Germinal center (tissue), 1 donor: ENCODE data around the gene OR52B2.

Experiments used
- DNase-seq: peaks from one replicate; pipeline ENCODE4 v3.0.0; 2012; ENCODE audit warnings: mixed read lengths, low spot score

The OR52B2 gene

GRCh38 chr11:6170226-6170625 lies at the start of gene OR52B2:
OR52B2 (minus strand) TSS chr11:6170326; CDS start chr11:6170326, 0 bp downstream.
- DNase-seq, result no peak

- no peak for DNase-seq
Measured at GRCh38 chr11:6219359-6219758, 49.2 kb upstream of the OR52B2 start.

GRCh38 chr11:6217722-6218121 lies 47.6 kb upstream of the OR52B2 start:
- DNase-seq, result no peak

- no peak for DNase-seq
Measured at GRCh38 chr11:6216501-6216900, 46.4 kb upstream of the OR52B2 start.

- no peak for DNase-seq
Measured at GRCh38 chr11:6214530-6214929, 44.4 kb upstream of the OR52B2 start.

- no peak for DNase-seq
Measured at GRCh38 chr11:6210274-6210955, 40.3 kb upstream of the OR52B2 start.

GRCh38 chr11:6209801-6210200 lies 39.7 kb upstream of the OR52B2 start:
- no peak for DNase-seq

- no peak for DNase-seq
Measured at GRCh38 chr11:6206456-6207180, 36.5 kb upstream of the OR52B2 start.

GRCh38 chr11:6205366-6205765 lies 35.2 kb upstream of the OR52B2 start, which contains the start of gene C11orf42:
C11orf42 (plus strand) TSS chr11:6205557; CDS start chr11:6205616, 59 bp downstream.
- no peak for DNase-seq

GRCh38 chr11:6204706-6205105 lies 34.6 kb upstream of the OR52B2 start:
- DNase-seq, result no peak

GRCh38 chr11:6203327-6203726 lies 33.2 kb upstream of the OR52B2 start:
- no peak for DNase-seq

GRCh38 chr11:6202041-6202440 lies 31.9 kb upstream of the OR52B2 start:
- no peak for DNase-seq

- no peak for DNase-seq
Measured at GRCh38 chr11:6201481-6201880, 31.4 kb upstream of the OR52B2 start.

GRCh38 chr11:6200975-6201374 lies 30.8 kb upstream of the OR52B2 start:
- no peak for DNase-seq

- DNase-seq, result no peak
Measured at GRCh38 chr11:6199174-6199810, 29.2 kb upstream of the OR52B2 start, which contains the start of gene OR52W1. OR52W1 (plus strand) TSS chr11:6199224; CDS start chr11:6199224, 0 bp downstream.

- no peak for DNase-seq
Measured at GRCh38 chr11:6197466-6198200, 27.5 kb upstream of the OR52B2 start.

GRCh38 chr11:6196396-6196795 lies 26.3 kb upstream of the OR52B2 start:
- no peak for DNase-seq

GRCh38 chr11:6194065-6194581 lies 24.0 kb upstream of the OR52B2 start:
- DNase-seq, result no peak

- no peak for DNase-seq
Measured at GRCh38 chr11:6191742-6192141, 21.6 kb upstream of the OR52B2 start.

GRCh38 chr11:6175440-6175839 lies 5.3 kb upstream of the OR52B2 start:
- no peak for DNase-seq

GRCh38 chr11:6156628-6157359 lies 13.3 kb downstream of the OR52B2 start:
- DNase-seq, result no peak
